AG04449 (cell line): ENCODE data around the gene DPH1.

Experiments
- CTCF ChIA-PET: fragments of 350-600 bp; formaldehyde crosslinking; extraction: SDS; loops from one replicate; lab custom pipeline; 2021; ENCODE audit warnings: antibody characterized with exemption; lab: Yijun Ruan, JAX
- POLR2A ChIA-PET: fragments of 400-600, 350-600 bp; formaldehyde crosslinking; extraction: SDS; loops from one replicate; lab custom pipeline; 2020; ENCODE audit warnings: antibody characterized with exemption, inconsistent platforms; lab: Yijun Ruan, JAX
- DNase-seq: peaks from one replicate; pipeline ENCODE4 v3.0.0-alpha.2; 2010; ENCODE audit warnings: low read depth, low spot score
- H3K4me3 ChIP-seq: 2 replicates; pipeline ENCODE4 v1.5.1; 2011; ENCODE audit warnings: low read depth, mild to moderate bottlenecking, control low read depth, low read length
- TF ChIP-seq, protein P1 (sequence below): IDR thresholded peaks from one replicate; pipeline ENCODE4 v1.5.1; 2011; ENCODE audit warnings: mild to moderate bottlenecking, moderate library complexity, low read length, control low read depth, inconsistent platforms; ENCODE audit not compliant: insufficient read depth; ENCODE audit errors: missing control alignments

The DPH1 gene

DNA sequence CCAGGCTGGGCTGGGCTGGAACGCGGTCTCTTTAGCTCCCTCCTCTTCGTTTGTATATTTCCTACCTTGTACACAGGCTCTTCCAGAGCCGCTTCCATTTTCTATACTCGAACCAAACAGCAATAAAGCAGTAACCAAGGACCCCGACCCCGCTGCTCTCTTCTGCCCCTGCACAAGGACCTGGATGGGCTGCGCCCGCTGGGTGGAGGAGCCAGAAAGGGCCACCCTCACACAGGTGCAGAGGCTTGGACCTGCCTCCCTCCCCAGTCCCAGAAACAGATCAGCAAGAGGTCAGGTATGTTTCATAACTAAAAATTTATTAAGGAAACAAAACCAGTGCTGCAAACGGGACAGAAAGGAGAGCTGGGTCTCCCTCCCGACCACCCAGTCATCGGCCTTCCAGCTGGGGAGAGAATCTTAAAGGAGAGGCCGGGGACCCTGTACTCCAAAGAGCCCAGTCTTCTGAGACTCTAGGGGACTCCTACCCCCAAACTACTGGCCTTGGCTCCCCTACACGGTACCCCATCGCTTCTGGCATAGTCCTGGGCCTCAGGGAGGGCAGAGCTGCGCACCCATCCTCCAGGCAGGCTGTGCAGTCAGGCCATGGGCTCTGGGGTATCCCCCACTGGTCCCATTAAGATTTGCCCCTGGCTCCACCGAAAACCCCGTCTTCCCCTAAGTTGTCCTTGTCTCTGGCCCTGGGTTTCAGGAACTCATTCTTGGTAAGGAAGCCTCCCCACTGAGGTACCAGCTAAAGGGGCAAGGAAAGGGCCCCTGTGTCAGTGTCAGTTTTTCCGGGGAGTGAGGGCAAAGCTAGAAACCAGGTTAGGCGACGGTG lies 29.8 kb downstream of the DPH1 start:
- ChIA-PET CTCF (interaction anchor here (0.7 to 8.5 kb wide), 15 partner anchors 7 to 277 kb away, joined by 3 to 348 read pairs (median 7); partner anchors contain the start of gene TSR1), POLR2A (interaction anchor here (1.8 to 2.5 kb wide), 3 partner anchors 122 to 185 kb away, joined by 6 to 11 read pairs (median 8); no protein-coding TSS in a partner anchor)
- TF ChIP-seq, protein P1, sequence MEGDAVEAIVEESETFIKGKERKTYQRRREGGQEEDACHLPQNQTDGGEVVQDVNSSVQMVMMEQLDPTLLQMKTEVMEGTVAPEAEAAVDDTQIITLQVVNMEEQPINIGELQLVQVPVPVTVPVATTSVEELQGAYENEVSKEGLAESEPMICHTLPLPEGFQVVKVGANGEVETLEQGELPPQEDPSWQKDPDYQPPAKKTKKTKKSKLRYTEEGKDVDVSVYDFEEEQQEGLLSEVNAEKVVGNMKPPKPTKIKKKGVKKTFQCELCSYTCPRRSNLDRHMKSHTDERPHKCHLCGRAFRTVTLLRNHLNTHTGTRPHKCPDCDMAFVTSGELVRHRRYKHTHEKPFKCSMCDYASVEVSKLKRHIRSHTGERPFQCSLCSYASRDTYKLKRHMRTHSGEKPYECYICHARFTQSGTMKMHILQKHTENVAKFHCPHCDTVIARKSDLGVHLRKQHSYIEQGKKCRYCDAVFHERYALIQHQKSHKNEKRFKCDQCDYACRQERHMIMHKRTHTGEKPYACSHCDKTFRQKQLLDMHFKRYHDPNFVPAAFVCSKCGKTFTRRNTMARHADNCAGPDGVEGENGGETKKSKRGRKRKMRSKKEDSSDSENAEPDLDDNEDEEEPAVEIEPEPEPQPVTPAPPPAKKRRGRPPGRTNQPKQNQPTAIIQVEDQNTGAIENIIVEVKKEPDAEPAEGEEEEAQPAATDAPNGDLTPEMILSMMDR, result no peak
- H3K4me3 ChIP-seq, result no peak overlapping the region; the same call in 1 of the 2 replicates
- DNase-seq, result no peak

DNA sequence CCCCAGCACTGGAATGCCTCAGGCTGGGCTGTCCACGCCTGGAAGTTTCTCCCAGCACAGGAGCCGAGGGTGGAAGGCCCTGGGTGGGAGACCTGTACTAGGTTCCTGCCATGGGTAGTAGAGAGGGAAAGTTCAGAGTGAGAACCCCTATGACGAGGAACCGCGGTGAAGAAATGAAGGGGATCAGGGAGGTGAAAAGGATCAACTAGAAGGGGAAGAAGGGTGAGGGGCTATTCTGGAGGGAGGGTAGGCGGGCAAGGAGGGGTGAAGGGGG lies 30.4 kb downstream of the DPH1 start:
- ChIA-PET POLR2A (interaction anchor here (2.5 kb wide), 1 partner anchor 121 kb away, joined by 8 read pairs; no protein-coding TSS in a partner anchor), CTCF (interaction anchor here (0.7 to 8.5 kb wide), 9 partner anchors 6 to 226 kb away, joined by 3 to 348 read pairs (median 7); no protein-coding TSS in a partner anchor)
- no peak for DNase-seq
- TF ChIP-seq, protein P1, result no peak
- H3K4me3 ChIP-seq, result no peak overlapping the region

DNA sequence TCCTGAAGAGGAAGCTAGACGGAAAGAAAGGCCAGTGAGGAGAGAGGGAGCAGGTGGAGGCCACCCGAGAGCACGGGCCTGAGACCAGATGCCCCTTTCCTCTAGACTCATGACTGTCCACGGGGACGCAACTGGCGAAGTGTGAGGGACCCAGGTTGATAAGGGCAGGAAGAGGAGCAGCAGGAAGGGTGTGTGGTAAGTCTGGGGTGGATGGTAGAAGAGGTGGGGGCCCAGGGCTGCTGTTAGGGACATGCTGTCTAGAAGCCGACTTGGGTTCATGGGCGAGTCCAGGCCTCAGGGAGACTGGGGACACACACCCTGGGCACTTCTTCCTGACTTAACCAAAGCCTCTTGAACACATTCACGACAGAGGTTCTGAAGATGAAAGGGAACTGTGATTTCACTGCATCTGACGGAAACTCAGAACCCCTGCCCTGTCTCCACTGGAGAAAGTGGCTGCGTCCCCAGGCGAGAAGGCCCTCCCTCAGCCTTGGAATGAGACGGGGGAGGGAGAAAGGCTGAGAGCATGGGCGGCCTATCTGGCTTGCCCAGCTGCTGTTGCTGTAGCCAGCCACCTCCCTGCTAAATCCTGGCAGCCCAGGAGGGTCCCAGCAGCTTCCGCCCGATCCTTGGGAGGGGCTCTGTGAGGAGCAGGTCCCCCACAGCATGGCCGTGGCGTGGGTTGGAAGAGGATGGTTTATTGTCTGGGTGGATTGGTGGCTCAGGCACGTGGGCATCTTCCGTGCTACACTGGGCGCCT lies 30.9 kb downstream of the DPH1 start:
- no peak for DNase-seq
- TF ChIP-seq, protein P1, result no peak
- POLR2A ChIA-PET, result no interaction called here
- CTCF ChIA-PET, result interaction anchor here (1.2 to 8.5 kb wide), 6 partner anchors 11 to 222 kb away, joined by 4 to 348 read pairs (median 12); no protein-coding TSS in a partner anchor
- H3K4me3 ChIP-seq, result no peak overlapping the region

DNA sequence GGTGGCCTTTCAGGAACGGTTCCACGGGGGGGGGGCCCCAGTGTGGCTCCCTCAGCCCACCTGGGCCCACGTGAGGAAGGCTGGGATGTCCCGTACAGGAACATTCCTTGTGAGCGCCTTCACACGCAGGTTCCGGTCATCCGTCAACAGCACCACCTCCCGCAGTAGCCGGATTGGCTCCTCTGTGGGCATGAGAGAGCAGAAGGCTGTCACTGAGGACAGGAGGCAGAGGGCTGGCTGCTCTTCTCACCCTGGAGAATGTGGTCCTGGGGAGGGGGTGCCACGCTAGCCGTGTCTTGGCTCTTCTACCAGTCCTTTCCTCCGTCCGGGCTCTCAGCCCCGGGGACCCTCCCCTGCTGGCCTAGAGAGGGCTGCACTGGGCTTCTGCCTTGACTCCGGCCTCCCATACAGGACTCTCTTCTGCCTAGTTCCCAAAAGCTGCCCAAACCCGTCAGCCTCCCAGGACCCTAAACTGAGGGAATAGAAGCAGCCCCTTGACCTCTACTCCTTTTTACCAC lies 31.5 kb downstream of the DPH1 start:
- no peak for DNase-seq
- H3K4me3 ChIP-seq, result no peak overlapping the region
- TF ChIP-seq, protein P1, result no peak
- ChIA-PET POLR2A (no interaction called here), CTCF (interaction anchor here (1.0 to 8.9 kb wide), 2 partner anchors 184 to 222 kb away, joined by 3 to 80 read pairs; no protein-coding TSS in a partner anchor)

DNA sequence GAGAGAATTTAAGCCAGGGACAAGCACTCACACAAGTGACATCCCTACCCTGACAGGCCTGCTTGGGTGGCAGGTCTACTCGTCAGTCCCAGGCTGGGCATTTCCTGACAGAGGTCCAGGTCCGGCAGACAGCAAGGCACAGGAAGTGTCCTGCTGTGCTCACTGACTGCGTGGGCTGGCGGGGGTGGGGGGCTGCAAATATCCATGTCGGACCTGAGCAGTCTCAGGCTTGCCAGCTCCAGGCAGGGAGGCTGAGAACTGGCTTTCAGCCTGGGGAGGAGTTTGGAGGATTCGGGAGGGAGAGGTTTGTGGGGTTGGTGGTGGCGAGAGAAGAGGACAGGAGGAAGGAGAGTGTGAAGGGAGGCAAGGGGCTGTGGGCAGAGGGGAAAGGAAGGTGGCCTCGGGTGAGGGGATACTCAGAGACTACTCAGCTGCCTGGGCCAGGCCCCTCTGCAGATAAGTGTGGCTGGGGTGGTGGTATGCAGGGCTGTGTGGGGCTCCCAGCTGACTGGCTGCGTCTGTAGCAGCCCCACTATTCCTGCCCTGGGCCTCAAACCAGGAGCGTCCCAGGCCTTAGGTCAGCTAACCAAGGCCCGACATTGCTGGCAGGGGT lies 32.7 kb downstream of the DPH1 start:
- CTCF ChIA-PET, result interaction anchor here (7.1 to 8.9 kb wide), 2 partner anchors 6 to 183 kb away, joined by 80 to 86 read pairs; partner anchors contain the start of gene HIC1
- no peak overlapping the region for H3K4me3 ChIP-seq
- TF ChIP-seq, protein P1, result no peak
- no peak for DNase-seq
- POLR2A ChIA-PET, result no interaction called here
